ENCODE measurements around the gene RFX5. TPM values are rescaled to one million over a fixed set of nuclear protein-coding genes. Genes with fewer than 3 reads are reported as not detected.

RFX5 gene
- total and polyA plus RNA-seq, 2 of the 13 experiments (the other 11 are each of a cell fraction or from before 2014, with no cell fraction given), result 17.9 to 36.2 TPM

- no peak for TF ChIP-seq ZBTB10 (CRISPR knock-in tag; IDR thresholded peaks at IDR 0.05; ENCODE audit: borderline replicate concordance)
- no peak for TF ChIP-seq ZNF530 (CRISPR knock-in tag; IDR thresholded peaks at IDR 0.05; ENCODE audit: low read depth)
- no peak for TF ChIP-seq REPIN1 (CRISPR knock-in tag; IDR thresholded peaks at IDR 0.05; ENCODE audit: borderline replicate concordance, low read depth)
- no peak for TF ChIP-seq FOXK2 (IDR thresholded peaks at IDR 0.05)
- no peak for TF ChIP-seq TEAD2 (CRISPR knock-in tag; IDR thresholded peaks at IDR 0.05)
- peak; percentile 32; the same call in 1 of the 2 replicates for TF ChIP-seq PHF21A (CRISPR knock-in tag; IDR thresholded peaks at IDR 0.05)
- no peak for TF ChIP-seq NFE2L1 (CRISPR knock-in tag; IDR thresholded peaks at IDR 0.05; ENCODE audit: borderline replicate concordance)
- peak; percentile 13; the same call in 1 of the 2 replicates for TF ChIP-seq PAXIP1 (CRISPR knock-in tag; conservative IDR thresholded peaks at IDR 0.05)
- TF ChIP-seq ZNF138 (CRISPR knock-in tag; IDR thresholded peaks at IDR 0.05; ENCODE audit: low read depth), result 0 out of 2 replicates have a peak, but pooled peaks have one; percentile 35
- no peak for TF ChIP-seq ZNF597 (CRISPR knock-in tag; IDR thresholded peaks at IDR 0.05)
- TF ChIP-seq CREM (IDR thresholded peaks at IDR 0.05), result peak; percentile 59
- TF ChIP-seq CREM (CRISPR knock-in tag; IDR thresholded peaks at IDR 0.05), result no peak
- TF ChIP-seq TEF (CRISPR knock-in tag; IDR thresholded peaks at IDR 0.05), result no peak
- TF ChIP-seq ZNF12 (CRISPR knock-in tag; IDR thresholded peaks at IDR 0.05), result no peak
- TF ChIP-seq KMT2B (CRISPR knock-in tag; IDR thresholded peaks at IDR 0.05), result no peak
- no peak for TF ChIP-seq RNF2 (conservative IDR thresholded peaks at IDR 0.05; ENCODE audit: low read depth)
- TF ChIP-seq ZFP37 (CRISPR knock-in tag; IDR thresholded peaks at IDR 0.05; ENCODE audit: borderline replicate concordance), result no peak
- TF ChIP-seq RAD21 (CRISPR knock-in tag; IDR thresholded peaks at IDR 0.05), result no peak
- peak; percentile 8; the same call in 1 of the 2 replicates for TF ChIP-seq TAF1 (CRISPR knock-in tag; IDR thresholded peaks at IDR 0.05)
- no peak for TF ChIP-seq ZKSCAN1 (IDR thresholded peaks at IDR 0.05; ENCODE audit: low read length)
These were observed at the start of gene RFX5 (continued) for GRCh38 chr1:151346769-151347522.

Measured in HepG2 (cell line).